Measurements from ENCODE around the gene SYTL1. TPM values are rescaled to one million over a fixed set of nuclear protein-coding genes. Genes with fewer than 3 reads are reported as not detected.

Gene SYTL1
- total RNA-seq, 1 donor from 2014 or later: not detected

DNA sequence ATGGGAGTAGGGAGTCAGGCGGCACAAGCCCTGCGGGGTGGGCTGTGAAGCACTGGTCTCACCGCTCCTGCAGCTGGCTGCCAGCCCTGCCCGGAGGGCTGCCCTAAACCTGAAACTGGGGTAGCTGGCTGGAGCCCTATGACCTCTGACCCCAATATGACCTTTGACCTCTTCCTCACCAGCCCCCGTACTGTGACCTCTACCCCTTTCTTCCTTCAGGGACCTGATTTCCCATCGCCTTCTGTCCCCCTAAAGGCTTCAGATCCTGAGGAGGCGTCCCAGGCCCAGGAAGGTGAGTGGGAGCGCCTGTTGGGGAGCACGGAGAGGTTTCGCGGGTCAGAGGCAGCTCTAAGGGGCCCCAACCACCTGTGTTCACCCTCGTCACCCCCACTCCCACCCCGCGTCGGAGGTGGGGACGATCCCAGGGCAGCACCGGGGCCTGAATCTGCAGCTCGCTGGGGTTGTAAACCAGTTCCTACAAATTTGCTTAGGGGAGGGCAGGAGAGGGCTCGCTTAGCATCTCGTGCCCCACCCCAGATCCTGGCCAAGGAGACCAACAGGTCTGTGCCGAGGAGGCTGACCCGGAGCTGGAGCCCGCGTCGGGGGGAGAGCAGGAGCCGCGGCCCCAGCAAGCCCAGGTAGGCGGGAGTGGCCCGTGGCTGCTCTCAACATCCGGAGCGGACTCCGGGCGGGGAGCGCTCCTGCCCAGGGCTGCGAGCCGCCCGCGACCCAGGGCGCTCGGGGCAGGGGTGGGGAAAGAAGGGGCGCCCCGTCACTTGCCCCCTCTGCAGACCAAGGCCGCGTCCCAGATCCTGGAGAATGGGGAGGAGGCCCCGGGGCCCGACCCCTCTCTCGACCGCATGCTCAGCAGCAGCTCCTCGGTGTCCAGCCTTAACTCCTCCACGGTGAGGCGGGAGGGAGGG, 7.3 kb downstream of the SYTL1 start:
- no peak for DNase-seq

- no peak for DNase-seq
These were observed 8.2 kb downstream of the SYTL1 start for GRCh38 chr1:27349784-27350662.

DNA sequence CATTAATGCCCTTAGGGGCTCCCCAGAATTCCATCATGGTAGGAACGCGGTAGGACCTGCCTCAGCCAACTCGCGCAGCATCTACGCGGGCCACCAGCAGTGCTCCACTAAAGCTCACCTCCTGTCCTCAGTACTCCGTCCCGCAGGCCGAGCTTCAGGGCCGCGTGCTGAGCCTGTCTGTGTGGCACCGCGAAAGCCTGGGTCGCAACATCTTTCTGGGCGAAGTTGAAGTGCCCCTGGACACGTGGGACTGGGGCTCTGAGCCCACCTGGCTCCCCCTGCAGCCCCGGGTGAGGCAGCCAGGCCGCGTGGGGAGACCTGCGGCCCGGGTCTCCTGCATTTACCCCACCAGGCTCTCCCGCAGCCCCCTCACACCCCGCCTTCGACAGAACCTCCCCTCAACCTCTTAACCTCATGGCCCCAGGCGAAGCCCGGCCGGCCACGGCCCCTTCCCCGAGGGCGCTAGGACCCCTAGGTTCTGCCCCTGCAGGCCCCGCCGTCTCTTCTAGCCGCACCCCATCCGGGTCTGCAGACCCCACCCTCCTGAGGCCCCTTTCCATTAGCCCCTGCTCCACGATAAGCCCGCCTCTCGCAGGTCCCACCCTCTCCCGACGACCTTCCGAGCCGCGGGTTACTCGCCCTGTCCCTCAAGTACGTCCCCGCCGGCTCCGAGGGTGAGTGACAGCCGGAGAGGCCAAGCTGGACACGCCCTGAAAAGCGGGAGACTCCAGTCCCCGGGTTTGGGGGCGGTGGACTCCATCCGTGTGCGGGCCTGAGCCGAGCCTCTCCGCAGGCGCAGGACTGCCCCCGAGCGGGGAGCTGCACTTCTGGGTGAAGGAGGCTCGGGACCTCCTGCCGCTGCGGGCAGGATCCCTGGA, 9.1 kb downstream of the SYTL1 start:
- DNase-seq: no peak

DNA sequence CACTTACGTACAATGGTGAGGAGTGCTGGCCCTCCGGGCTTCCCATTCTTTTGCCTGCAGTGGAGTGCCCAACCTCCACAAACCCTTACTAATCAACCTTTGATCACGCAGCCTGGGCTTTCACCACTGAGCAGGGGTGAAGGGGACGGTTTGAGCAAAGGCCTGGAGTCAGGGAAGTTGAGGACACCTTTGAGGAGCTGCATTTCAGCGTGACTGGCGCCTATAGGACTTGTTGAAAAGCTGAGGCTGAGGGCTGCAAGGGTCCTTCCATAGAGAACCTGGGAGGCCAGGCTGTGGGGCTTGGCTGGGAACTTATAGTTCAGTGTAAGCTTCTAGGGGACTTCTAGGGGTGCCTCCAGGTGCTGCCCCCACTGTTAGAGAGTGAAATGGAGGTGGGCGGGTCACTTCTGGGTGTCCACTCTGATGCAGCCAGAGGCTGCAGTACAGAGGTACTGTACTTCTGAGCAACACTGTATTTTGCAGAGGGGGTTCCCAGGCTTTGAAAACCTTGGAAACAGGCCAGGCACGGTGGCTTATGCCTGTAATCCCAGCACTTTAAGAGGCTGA, 9.8 kb downstream of the SYTL1 start:
- no peak for DNase-seq

GRCh38 chr1:27353166-27353565, 11.3 kb downstream of the SYTL1 start:
- DNase-seq: no peak

DNA sequence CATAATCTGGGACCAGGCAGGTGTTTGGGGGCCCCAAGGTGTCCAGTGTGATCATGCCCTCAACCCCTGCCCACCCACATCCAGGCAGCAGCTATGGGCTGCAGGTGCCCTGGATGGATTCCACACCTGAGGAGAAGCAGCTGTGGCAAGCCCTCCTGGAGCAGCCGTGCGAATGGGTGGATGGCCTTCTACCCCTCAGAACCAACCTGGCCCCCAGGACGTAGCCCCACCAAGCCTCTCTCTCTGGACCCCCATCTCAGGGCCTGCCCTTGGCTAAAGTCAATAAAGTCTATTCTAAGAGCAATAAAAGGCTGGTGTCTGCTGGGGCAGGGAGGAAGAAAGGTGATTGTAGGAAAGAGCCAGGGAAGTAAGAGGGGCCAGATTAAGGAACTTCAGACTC, 11.8 kb downstream of the SYTL1 start:
- no peak for DNase-seq

DNA sequence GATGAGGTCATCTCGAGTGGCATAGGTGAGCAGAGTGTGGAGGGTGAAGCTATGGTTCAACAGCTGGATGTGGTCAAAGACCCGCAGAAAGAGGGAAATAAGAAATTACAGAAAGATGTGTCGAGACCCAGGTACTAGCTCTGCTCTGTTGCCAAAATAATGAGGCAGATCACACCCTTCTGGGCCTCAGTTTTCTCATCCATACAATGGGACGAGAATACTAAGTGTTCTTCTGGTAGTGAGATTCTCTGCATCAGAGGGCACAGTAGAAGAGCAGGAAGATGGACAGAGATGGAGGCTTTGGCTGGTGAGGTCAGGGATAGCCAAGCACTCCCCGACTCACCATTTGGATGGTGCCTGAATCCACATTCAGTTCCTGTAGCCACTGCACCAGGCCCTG, 13.9 kb downstream of the SYTL1 start:
- DNase-seq: no peak

GRCh38 chr1:27356277-27356618, 14.4 kb downstream of the SYTL1 start:
- DNase-seq: no peak

DNA sequence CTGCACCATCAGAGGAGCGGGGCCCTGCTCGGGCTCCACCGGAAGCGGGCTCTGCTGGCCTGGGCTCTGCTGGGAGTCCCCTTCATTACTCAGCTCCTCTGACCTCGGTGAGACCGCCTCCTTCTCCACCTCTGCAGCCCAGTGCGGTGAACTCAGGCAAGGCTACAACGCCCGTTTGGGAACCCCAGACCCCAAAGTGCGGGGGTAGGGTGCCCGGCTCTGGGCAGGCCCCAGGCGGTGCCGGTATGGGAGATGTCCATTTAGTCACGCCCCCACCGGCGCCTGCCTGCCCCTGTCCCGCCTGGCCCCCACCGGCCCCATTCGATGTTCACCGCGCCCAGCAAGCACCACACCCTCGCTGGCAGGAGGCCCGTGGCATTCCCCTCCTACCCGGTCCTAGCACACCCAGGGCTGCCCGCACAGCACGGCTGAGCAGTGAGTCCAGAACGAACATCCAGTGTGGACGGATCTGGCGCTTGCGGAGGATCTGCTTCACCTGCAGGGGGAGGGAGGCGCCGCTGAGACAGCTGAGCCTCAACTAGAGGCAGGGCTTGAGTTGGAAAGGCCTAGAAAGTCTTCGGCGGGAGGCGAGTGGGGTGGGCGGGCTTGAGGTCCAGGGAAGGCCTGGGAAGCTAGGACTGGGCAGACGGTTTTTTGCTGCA, 14.9 kb downstream of the SYTL1 start:
- no peak for DNase-seq

- DNase-seq: peak; percentile 23
These were observed 15.6 kb downstream of the SYTL1 start for GRCh38 chr1:27357281-27358037.

DNA sequence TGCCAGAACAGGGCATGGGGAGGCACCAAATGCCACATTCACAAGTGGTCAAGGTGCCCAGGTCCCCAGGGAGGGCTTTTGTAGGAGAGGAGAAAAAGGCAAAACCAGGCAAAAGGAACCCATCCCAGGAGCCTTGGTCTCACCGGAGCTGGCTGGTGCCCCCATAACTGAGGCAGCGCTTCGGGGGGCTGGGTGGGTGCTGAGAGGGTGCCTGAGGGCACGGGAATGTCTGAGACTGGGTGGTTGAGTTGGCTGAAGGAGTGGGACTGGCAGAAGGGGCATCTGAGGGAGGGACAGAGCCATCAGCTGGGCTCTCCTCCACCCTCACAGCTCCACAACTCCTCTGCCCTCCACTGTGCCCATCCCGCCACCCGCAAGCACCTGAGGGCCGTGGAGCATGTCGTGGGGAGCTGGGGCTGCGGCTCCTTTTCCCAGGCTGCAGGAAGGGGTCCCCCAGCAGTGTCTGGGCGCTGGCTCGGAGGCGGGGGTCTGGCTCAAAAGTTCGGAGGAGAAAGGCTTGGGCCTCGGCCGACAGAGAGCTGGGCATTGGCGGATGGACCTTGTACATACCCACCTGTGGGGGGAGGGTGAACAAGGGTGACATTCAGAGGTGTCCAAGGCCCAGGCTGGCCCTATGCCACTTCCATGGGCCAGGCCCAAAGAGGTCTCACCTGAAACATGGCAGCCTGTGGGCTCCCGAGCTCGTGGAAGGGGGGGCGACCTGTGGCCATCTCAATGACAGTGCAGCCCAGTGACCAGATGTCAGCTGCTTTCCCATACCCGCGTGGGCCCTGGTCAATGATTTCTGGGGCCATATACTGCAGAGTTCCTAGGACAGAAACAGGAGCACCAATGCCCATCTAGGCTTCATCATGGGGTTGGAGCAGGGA, 16.5 kb downstream of the SYTL1 start:
- no peak for DNase-seq

GRCh38 chr1:27358928-27359313, 17.1 kb downstream of the SYTL1 start:
- DNase-seq: no peak

- no peak for DNase-seq
These were observed 18.0 kb downstream of the SYTL1 start for GRCh38 chr1:27359822-27360158.

- no peak for DNase-seq
These were observed 18.6 kb downstream of the SYTL1 start for GRCh38 chr1:27360159-27361043.

DNA sequence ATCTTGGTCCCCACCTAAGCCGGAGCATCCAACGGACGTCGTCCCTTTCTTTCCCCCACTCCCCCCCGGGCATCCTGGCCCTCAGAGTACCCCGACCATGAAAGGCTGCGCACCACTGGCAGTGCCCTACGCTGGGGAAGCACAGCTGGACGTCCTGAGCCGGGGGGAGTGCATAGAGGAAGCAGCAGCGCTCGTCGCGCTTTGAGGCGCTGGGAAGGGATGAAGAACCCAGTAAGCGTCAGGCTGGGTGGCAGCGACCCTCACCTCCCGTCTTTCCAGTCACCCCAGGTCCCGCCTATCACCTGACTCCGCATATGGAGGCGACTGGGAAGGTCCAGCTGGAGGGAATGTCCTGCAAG, 19.2 kb downstream of the SYTL1 start:
- no peak for DNase-seq

- no peak for DNase-seq
These were observed 19.7 kb downstream of the SYTL1 start for GRCh38 chr1:27361553-27361952.

DNA sequence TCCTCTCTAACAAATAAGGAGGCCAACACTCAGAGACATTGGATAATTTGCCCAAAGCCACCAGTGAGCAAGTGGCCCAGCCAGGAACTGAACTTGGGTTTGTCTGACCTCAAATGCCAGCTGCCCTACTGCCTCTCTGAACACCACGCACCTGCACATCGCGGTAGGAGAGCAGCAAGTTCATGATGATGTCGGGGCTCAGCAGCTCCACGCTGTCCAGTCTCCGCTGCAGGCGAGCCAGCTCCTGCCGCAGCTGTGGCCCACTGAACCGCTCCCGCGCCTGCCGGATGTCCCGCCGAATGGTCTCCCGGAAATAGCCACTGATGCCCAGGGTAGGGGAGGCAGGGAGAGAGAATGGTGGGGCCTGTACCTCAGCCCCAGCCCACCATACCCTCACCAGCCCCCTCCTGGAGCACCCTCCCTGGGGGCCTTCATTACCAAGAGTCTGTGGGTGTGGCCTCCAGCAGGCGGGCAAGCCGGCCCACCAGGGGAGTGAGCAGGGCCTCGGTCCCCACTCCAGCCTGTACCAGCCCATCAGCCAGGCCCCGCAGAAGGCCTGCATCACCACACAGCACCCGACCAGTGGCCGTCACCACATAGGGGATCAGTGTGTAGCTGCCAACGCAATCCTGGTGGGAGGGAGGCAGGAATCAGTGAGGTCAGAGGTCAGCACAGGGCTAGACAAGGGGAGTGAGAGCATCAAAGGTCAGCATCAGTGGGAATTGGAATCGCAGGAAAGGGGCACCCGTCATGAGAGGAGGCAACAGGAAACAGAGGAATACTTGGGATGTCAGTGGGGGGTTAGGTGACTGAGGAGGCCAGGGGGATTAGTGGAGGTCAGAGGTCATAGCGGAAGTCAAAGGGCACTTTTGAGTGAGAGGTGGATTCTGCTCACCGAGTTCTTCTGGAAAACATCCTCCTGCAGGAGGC, 22.2 kb downstream of the SYTL1 start:
- DNase-seq: no peak
